ENCODE data around the gene ETS1.
A peak's percentile ranks its signal among the peaks of the same experiment; 100 is the strongest.

ETS1 gene

DNA sequence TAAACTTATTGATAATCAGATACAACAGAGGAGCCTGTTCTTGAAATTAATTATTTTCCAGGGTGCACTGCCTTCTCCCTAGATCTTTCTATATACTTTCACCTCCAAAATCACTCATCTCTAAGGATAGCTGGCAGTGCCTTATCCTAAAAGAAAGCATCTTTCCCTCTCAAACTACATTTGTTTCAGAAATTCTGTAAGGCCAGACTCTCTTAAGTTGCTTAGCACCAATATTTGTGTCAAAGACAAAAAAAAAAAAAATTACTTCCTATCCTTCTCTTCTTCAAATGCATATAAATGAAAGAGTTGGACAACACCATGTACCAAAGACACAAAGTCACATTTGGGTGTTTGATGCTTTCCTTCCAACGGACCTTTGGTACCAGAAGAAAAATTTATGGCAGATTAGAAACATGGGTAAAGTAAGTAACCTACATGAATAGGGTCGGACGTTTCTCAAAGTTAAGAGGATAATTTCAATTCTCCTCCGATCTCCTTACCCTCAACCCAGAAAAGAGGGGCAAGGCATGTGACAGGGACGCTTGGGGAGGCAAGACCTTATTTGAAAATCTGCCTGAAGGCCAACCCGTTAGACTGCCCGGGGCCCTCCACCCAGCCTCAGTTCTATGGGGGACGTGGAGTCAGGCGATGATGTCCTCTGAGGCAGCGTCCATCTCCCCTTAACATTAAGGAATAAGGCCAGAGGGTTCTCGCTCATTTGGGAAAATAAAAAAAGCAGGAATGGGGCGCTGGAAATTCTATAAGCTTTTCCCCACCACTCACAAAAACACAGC is 66.3 kb downstream of the ETS1 start:
- peak in 1 of 56 donors; percentile 13 for DNase-seq

DNA sequence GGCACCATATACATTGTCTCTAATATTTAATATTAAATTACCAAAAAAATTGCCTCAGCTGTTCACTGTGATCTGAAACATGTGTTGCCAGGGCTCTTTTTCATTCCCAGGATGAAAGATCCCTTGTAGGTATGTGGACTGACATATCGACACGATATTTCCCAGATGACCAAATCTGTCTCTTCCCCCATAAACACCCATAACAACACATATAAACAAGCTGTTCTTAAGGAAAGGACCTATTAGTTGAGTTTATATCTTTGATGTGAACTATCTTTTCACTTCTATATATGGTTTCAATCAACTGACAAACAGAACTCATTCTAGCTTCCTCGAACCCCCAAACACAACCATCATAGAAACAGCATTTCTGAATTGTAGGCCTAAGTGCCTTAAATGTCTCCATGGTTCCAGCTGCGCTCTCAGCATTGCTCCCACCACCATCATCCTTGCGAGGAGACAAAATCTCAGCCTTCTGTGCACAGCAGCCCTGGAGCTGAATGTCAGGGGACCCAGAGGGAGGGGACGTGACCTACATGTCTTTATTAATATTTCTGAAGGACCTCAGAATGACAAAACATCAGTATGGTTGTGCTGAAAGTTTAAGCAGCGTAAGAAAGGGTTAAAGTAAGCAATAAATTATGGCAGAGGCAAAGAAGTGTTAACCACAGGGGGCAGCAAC is 67.0 kb downstream of the ETS1 start:
- DNase-seq, result no peak

DNA sequence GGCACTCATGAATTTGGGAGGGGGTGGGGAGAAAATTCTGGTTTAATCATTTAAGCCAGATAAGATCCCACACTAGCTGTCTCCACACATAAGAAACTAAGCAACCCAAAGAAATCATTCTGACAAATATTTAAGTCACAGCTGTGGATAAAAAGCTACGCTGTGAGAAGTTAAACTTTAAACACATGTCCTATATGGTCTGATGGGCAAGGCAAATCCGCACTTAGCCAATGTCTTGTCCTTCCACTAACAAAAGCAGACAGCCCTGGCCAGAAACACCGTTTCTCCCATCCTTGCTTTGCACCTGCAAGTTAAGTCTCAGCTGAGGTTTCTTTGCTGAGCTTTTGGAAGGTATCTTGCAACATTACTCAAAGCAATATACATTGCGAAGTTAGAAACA is 68.0 kb downstream of the ETS1 start:
- DNase-seq, result no peak

DNA sequence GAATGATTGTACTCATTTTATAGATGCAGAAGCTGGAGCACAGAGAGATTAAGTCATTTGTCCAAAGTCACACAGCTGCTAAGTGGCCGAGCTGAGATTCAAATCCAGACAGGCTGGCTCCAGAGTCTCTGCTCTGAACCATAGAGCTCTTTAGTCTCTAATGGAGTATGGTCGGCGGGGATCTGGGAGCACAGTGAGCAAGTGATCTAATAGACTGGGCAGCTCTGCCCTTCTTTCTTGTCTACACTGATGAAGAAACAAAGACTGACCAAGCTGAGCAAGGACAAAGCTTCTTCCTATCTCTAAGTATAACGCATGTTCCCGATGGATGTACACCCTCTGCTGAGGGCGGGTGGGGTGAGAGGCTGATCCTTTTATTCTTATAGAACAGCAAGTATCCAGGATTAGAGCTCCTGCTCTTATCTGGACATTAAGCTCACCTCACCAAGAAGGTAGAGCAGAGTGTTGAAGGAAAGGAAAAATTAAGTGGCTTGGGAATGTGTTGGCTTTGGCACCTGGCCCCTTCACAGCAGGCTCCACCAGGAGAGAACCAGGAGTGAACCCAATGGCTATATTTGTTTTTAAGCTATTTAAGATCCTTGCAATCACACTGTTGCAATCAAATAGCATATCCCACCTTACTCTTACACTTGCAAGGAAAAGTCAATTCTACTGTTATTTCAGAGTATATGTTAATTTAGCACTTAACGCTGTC is 68.7 kb downstream of the ETS1 start:
- no peak for DNase-seq

DNA sequence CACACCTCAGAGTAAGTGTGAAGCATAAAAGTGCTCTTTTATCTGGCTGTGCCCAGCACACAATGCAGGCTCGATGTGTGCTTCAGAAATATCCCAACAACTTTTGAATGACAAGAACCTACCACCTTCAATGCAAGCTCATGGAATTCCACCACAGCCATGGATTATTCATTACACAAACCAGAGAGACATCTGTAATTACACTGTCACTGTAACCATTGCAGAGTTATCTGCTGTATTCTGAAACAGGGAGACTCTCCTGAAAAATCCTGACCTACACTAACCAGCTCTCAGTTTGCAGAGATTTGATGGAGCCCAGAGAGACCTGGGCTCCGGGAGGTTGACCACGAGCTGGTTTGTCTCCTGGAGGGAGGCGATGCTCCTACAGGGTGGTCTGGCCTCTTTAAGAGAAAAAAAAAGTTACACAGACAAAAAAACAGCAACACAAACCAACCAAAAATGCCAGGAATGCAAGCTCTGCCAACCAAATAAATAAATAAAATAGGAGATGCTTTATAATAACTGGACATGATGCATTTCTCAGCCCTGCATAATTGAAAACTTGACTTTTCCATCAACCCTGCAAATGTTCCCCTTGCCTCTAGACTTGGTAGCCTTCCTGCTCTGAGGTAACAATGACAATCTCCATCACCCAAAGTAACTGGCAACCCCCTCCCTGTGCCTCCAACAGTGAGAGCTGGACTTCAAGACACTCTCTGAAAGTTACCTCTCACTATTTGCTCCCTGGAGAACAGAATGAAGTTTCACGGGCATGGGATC is 69.7 kb downstream of the ETS1 start:
- DNase-seq, result no peak

DNA sequence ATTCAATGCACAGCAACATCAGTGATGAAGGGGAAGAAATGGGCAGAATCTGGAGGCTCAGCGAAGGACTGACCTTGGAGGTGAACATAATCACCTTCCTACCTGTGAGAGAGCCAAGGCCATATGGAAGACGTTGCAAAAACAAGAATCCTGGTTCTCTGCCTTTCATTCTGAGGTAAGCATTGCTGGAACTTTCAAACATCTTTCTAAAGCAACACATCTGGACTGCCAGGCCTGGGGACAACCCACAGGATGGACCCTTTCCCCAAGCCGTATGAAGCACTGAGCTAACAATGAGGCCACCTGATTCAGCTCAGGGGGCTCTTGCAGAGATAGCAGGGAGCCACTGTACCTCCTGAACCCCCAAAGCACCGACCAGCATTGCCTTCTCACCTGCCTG is 70.5 kb downstream of the ETS1 start:
- DNase-seq, result no peak

DNA sequence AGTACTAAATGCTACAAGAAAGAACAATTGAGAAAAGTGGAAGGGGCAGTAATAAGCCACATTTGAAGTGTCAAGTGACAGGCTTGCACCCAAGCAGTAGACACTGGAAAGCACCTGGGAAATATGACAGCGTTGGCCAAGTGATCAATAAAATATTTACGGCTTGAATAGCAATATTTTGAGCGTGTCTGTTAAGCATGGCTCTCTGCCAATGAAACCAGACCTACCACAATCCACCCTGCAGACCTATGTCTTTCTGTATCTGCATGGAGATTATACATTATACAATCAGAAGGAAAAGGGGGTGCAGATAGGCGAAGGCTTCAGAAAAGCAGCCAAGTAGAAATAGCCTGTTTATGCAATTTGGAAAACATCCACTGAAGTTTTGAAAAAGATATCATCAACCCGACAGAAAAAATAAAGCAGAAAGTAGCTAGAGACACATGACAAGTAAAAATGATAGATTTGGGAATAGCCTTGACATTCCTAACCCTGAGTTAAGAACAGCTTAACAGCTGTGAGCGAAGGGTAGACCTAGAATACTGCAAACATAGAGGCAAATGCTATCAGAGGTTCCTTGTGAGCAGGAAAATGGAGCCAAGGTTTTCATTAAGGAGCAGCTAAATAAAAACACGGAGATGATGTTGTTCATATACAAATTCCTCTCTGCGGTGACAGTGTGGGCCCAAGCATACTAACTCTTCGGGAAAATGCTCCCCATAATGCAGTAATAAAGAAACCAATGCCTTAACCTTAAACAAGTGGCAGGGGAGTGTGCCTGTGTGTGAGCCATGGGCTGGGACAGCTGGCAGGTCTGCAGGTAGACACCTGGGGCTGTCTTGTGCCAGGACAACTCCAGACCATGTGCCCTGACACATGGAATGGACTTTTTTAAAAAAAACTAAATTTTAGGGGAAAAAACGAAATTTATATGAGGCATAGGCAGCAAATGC is 71.3 kb downstream of the ETS1 start:
- no peak for DNase-seq

DNA sequence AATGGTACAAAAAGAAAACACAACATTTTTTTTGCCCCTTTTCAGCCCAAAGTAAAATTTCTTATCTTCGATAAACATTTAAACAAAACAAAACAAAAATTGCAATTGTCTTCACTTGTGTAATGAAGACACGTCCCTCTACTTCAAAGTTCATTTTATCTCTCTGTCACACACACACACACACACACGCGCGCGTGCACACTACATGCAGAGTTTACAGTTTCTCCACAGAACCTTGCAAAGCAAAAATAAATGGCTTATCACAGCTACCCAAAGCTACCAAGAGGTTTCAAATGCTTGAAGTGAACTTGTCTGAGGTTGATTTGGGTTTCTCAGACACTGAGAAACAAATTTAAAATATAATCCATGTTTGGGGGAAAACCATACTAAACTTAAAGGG is 72.3 kb downstream of the ETS1 start:
- no peak for DNase-seq

DNA sequence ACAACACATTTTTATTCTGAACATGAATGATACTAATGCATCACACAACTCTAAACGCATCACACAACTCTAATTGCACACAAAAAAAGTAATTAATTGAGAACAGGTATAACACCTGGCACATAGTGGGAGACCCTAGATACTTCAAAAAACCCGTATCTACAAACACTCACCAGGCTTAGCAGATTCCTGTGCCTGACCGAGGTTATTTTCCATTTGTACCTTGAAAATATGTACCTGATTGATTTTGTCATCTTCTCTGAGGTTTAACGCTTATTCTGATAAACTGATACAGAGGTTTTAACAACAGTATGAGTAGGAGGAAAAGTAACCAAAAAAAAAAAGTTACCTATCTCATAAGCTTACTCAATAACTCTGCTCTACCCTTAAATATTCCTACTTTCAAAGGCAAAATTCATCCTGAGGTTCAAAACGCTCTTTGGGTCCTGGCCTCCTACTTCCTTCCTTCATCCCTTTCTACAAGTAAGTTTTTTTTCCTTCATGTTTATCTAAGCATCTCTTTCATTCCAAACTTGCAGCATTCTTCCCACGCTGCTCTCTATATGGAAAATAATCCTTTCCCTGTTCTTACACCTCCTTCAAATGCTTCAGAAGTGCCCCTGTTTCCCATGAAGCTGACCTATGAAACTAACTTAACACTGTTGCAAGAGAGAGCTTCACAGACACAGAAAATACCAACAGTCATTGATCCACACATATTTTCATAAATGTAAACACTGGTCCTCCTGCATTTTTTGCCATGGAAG is 73.3 kb downstream of the ETS1 start:
- DNase-seq, result no peak

DNA sequence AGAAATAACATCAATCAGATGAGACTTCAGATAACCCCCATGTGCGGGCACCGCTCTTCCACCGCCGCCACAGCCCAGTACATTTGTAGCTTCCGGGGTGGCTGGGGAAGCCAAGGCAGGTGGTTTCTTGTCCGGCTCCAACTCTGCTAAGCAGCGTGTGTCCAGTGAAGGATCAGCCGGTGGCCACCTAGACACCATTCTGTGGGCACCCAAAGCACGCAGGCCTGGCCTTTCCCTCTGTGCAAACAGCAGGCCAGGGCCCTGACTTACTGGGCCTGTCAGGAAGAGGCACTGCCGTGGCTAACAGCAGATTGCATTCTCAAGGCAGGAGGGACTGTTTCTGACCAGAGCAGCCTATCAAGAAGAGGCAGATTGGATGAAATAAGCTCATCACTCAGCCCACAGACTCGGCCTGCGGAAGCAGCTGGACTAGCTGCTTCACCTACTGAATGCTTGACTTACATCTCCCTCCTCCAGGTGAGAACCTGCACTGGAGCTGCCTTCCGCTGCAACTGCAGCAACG is 74.8 kb downstream of the ETS1 start:
- DNase-seq, result no peak

DNA sequence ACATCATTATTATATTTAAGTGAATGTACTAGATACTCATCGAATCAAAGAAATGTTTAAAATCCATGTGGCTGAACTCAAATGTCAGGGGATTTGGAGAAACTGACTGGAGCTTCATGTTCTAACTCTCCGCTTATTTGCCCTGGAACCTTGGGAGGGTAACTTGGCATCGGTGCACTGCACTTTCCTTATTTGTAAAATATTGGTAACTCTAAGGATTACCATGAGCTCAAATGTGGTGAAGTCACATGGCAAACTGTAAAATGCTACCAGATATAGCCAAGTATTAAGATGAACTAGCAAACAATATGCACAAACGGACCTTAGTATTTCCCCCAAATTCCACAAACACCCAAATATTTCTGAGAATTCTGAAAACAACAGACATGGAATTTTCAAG is 75.6 kb downstream of the ETS1 start:
- no peak for DNase-seq

DNA sequence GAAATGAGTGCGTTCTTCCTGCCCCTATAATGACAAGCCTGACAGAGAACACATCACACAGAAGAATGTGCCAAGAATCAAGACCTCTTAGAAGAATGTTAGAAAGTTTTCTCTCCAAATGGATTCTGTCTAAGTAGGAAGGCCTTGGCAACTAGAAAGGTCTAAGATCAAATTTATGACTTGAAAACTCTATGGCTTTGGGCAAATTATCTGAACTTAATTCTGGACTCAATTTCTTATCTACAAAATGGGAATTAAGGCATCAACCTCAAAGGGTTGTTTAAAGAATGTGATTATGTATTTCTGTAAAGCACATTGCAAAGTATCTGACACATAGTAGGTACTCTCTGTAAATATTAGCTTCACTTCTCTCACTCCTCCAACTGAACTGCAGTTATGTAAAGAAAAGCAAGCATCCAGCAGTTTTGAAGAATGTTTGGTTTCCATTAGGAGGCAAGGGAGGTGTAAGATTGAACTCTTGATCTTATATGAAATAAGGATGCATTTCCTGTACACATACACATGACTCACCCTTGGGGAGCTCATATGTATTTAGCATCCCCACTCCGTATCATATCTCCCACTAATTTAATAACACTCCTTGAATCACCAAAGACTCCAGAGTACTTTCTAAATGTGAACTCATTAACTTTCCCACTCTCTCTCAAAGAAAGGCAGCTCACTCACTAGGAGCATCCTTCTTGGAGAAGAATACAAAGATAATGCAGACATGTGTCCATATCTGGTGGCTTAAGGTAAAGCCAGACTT is 77.6 kb downstream of the ETS1 start:
- no peak for DNase-seq

DNA sequence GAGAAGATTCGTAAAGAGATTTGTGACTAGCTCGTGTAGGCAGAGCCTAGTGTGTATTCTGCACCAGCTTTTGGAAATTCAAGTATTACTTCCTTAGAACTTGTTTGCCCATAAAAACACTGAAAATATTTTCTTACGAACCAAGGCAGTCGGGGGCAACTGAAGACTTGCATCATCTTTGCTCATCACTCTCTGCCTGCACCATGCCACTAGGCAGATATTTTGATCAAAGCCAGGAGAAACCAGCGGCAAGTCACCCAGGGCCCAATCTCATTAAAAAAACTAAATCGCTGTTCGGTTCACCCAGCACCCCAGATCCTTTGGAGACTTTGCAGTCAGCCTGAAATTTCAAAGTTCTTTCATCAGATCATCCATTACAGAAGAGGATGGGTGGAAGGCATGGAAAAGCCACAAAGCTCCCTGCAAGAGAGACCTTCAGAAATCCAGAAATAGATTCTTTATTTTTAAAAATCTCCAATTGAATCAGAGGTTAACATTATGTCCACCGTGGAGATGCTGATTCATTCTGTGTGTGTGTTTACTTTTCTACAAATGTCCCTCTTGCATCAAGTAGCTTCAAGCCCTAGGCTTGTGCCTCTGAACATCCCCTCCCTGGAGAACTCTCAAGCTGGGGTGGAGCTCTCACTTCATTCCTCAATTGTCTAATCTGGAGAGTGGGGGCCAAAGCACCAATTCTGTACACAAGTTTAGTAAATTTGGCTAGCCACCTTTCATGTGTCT is 78.4 kb downstream of the ETS1 start:
- DNase-seq, result no peak

DNA sequence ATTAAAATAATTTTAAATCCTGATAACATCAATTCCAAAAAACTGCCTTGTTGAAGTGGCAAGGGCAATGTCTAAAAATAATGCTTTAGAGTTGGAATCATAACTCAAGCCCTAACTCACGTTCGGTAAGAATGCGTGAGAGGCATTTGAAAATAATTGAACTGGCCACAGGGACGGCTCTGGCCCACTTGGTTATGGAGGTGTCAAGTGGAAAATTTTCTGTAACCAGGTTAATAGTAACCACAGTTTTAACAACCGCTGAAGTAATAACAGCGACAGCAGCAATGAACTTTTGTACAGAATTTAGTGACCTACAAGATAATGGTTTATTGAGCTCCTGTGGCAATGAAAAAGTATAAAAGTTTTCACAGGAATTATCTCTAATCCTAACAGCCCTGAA is 79.4 kb downstream of the ETS1 start:
- no peak for DNase-seq

DNA sequence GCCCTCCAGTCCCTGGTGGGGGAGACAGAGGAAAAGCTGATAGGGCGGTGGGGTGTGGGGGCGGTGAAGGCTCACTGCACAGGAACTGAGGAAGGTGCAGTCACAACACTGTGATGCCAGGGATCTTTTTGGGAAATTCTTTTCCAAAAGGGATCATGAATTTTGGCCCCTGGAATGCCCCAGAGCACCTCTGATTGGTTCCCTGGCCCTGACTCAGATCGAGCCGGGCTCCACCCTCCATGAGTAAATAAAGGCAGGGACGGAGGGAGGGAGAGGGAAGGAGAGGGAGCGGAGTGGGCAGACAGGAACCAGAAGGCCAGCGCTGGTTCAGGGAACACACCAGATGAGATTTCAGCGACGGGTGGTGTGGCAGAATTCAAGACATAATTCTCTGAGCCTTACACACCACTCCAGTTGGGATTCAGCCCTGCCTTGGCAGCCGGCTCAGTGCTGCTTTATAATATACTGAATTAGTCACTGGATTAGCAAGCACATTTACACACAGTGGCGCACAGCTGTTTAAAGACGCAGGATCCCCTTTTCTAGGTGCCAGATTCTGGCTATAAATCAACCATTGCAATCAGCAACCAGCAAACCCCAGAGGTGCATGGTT is 80.3 kb downstream of the ETS1 start:
- DNase-seq, result peak in 7 of 56 donors; percentile 13 to 70 (median 37)

DNA sequence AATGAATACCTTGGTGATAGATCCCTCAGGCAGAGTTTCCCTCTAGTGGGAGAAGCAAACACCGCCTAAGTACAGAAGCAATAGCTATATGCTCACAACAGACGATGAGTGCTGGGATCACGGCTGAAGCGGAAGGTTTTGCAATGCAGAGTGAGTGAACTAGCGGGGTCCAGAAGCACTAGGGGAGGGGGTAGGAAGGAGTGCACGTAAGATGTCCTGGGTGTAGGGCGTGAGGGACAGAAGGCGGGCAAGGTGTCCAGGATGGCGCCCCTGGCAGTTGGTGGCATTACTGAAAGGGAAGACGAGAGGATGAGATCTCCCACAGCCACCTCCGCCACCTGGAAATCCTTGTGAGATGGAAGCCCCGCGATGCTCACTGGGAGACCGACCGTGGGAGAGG is 81.0 kb downstream of the ETS1 start:
- no peak for DNase-seq

DNA sequence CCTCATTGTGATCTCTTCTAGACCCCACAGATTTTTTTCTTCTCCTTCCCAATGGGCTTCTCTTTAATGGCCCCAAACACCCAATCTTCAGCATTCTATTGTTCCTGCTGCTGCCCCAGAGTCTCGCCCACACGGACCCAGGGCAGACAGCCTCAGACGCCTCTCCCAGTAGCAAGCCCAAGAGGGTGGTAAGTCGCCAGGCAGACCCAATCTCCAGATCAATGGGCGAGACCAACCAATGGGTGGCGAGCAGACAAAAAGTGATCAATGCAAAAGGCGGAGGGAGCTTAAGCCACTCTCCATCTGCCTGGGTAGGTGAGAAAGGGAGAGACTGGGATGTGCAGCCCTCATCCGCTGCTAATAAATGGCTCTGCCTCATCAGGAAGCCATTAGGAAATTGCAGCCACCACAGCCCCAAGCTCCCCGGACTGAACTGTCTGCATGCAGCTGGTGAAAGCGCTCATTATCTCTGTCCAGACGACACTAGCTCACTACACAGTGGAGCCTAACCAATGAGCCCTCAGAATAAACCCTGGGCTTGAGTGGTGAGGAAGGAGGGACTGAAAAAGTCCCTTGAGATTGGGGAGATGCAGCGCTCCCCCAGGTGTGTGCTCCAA is 81.8 kb downstream of the ETS1 start:
- DNase-seq, result peak in 10 of 56 donors; percentile 9 to 50 (median 30)
